WTC11 (cell line): ENCODE results near the gene NR4A3. TPM values are rescaled to one million over a fixed set of nuclear protein-coding genes. Genes with fewer than 3 reads are reported as not detected.

Experiments
- CREM ChIP-seq: sonication (generic); formaldehyde crosslinking; IDR thresholded peaks from 2 replicates; pipeline ENCODE4 v1.8.1; 2022; ENCODE audit warnings: mild to moderate bottlenecking, missing genetic modification reagents, moderate library complexity
- ELF4 ChIP-seq: sonication (generic); formaldehyde crosslinking; IDR thresholded peaks from 2 replicates; pipeline ENCODE4 v1.8.1; 2022; ENCODE audit warnings: low read depth, mild to moderate bottlenecking, moderate library complexity, missing genetic modification reagents
- EMX1 ChIP-seq: fragments of 250-450 bp; sonication (Bioruptor Pico); IDR thresholded peaks from 2 replicates; pipeline ENCODE4 v1.8.0; 2021; ENCODE audit warnings: mild to moderate bottlenecking
- FOXJ3 ChIP-seq: sonication (generic); formaldehyde crosslinking; IDR thresholded peaks from 2 replicates; pipeline ENCODE4 v1.9.0; 2021; ENCODE audit warnings: missing genetic modification reagents, mild to moderate bottlenecking, borderline replicate concordance
- HMGA2 ChIP-seq: fragments of 250-450 bp; sonication (Bioruptor Pico); IDR thresholded peaks from 2 replicates; pipeline ENCODE4 v1.4.0; 2021; ENCODE audit warnings: mild to moderate bottlenecking, moderate library complexity
- JAZF1 ChIP-seq: fragments of 250-450 bp; sonication (Bioruptor Pico); IDR thresholded peaks from 2 replicates; pipeline ENCODE4 v1.9.0; 2021; ENCODE audit warnings: moderate library complexity, mild to moderate bottlenecking, inconsistent platforms
- NFE2L1 ChIP-seq: sonication (generic); formaldehyde crosslinking; IDR thresholded peaks from 2 replicates; pipeline ENCODE4 v1.8.1; 2023; ENCODE audit warnings: missing genetic modification reagents
- NR3C1 ChIP-seq: sonication (generic); formaldehyde crosslinking; conservative IDR thresholded peaks from 2 replicates; pipeline ENCODE4 v1.8.1; 2023; ENCODE audit warnings: low read depth, mild to moderate bottlenecking, missing genetic modification reagents
- RELA ChIP-seq: sonication (generic); formaldehyde crosslinking; IDR thresholded peaks from 2 replicates; pipeline ENCODE4 v1.8.1; 2022; ENCODE audit warnings: missing genetic modification reagents, mild to moderate bottlenecking, borderline replicate concordance
- SMAD3 ChIP-seq: sonication (generic); formaldehyde crosslinking; IDR thresholded peaks from 2 replicates; pipeline ENCODE4 v1.8.0; 2022; ENCODE audit warnings: missing genetic modification reagents, mild to moderate bottlenecking, borderline replicate concordance
- TP53 ChIP-seq: sonication (generic); formaldehyde crosslinking; IDR thresholded peaks from 2 replicates; pipeline ENCODE4 v1.8.1; 2023; ENCODE audit warnings: mild to moderate bottlenecking, missing genetic modification reagents
- ZNF232 ChIP-seq: sonication (generic); formaldehyde crosslinking; IDR thresholded peaks from 2 replicates; pipeline ENCODE4 v1.8.0; 2022; ENCODE audit warnings: mild to moderate bottlenecking, missing genetic modification reagents
- total RNA-seq: library from RNA; stranded (reverse); gene quantifications from 3 replicates; pipeline ENCODE4 v1.2.3, GENCODE V29; 2021
- TF ChIP-seq, protein P1 (sequence below): sonication (generic); formaldehyde crosslinking; IDR thresholded peaks from 2 replicates; pipeline ENCODE4 v1.8.0; 2022; ENCODE audit warnings: mild to moderate bottlenecking, missing genetic modification reagents
- TF ChIP-seq, protein P2 (sequence below): sonication (generic); formaldehyde crosslinking; IDR thresholded peaks from 2 replicates; pipeline ENCODE4 v1.8.1; 2023; ENCODE audit warnings: mild to moderate bottlenecking, missing genetic modification reagents
- TF ChIP-seq, protein P3 (sequence below): sonication (generic); formaldehyde crosslinking; IDR thresholded peaks from 2 replicates; pipeline ENCODE4 v1.8.0; 2022; ENCODE audit warnings: mild to moderate bottlenecking, missing genetic modification reagents
- TF ChIP-seq, protein P4 (sequence below): sonication (generic); formaldehyde crosslinking; IDR thresholded peaks from 2 replicates; pipeline ENCODE4 v1.8.0; 2022; ENCODE audit warnings: mild to moderate bottlenecking, missing genetic modification reagents
- TF ChIP-seq, protein P5 (sequence below): fragments of 250-450 bp; sonication (Bioruptor Pico); conservative IDR thresholded peaks from 2 replicates; pipeline ENCODE4 v1.9.0; 2021; ENCODE audit warnings: mild to moderate bottlenecking
- TF ChIP-seq, protein P6 (sequence below): sonication (generic); formaldehyde crosslinking; IDR thresholded peaks from 2 replicates; pipeline ENCODE4 v1.8.1; 2022; ENCODE audit warnings: mild to moderate bottlenecking, missing genetic modification reagents, moderate library complexity, borderline replicate concordance
- TF ChIP-seq, protein P7 (sequence below): sonication (generic); formaldehyde crosslinking; IDR thresholded peaks from 2 replicates; pipeline ENCODE4 v1.8.1; 2022; ENCODE audit warnings: mild to moderate bottlenecking, moderate library complexity, missing genetic modification reagents
- TF ChIP-seq, protein P8 (sequence below): sonication (generic); formaldehyde crosslinking; IDR thresholded peaks from 2 replicates; pipeline ENCODE4 v1.8.0; 2023; ENCODE audit warnings: missing genetic modification reagents, mild to moderate bottlenecking, borderline replicate concordance
- TF ChIP-seq, protein P9 (sequence below): sonication (generic); formaldehyde crosslinking; IDR thresholded peaks from 2 replicates; pipeline ENCODE4 v1.8.1; 2023; ENCODE audit warnings: mild to moderate bottlenecking, missing genetic modification reagents, borderline replicate concordance

Gene NR4A3
- total RNA-seq, 1 experiment from 2014 or later: 0.57 TPM

DNA sequence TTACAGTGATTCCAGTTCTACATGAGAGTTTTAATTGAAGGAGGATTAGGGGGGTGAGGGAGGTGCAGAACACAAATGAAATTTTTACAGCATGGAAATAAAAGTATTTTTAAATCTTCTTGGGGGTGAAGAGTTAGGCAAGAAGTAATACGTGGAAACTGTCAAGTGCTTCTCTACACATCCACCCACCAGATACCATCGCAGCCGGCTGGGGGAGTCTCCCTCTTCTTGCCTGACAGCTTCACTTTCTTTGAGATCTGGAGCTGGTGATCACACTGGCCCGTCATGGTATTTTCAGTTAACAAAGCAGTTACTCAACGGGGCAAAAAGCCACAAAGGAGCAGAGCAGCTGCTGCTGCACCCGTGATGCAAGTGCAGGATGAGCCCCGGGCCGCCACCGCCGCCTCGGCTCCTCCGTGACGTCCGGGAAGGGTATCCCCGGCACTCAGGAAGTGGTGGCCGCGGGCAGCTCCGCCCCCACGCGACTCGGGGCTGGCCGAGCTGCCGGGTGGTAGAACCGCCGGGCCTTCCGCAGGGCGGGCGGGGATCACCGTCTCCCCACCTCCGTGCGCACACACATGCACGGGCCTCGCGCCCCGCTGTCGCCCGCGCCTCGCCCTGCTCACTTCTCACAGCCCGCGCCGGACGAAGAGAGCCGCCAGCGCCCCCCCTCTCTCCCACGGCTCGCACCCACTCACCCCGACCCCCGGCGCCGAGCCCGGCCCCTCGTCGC is 2.4 kb upstream of the NR4A3 start (continued):
- TF ChIP-seq, protein P1, sequence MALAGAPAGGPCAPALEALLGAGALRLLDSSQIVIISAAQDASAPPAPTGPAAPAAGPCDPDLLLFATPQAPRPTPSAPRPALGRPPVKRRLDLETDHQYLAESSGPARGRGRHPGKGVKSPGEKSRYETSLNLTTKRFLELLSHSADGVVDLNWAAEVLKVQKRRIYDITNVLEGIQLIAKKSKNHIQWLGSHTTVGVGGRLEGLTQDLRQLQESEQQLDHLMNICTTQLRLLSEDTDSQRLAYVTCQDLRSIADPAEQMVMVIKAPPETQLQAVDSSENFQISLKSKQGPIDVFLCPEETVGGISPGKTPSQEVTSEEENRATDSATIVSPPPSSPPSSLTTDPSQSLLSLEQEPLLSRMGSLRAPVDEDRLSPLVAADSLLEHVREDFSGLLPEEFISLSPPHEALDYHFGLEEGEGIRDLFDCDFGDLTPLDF (CRISPR knock-in tag): no peak
- TF ChIP-seq, protein P2, sequence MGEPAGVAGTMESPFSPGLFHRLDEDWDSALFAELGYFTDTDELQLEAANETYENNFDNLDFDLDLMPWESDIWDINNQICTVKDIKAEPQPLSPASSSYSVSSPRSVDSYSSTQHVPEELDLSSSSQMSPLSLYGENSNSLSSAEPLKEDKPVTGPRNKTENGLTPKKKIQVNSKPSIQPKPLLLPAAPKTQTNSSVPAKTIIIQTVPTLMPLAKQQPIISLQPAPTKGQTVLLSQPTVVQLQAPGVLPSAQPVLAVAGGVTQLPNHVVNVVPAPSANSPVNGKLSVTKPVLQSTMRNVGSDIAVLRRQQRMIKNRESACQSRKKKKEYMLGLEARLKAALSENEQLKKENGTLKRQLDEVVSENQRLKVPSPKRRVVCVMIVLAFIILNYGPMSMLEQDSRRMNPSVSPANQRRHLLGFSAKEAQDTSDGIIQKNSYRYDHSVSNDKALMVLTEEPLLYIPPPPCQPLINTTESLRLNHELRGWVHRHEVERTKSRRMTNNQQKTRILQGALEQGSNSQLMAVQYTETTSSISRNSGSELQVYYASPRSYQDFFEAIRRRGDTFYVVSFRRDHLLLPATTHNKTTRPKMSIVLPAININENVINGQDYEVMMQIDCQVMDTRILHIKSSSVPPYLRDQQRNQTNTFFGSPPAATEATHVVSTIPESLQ (CRISPR knock-in tag): no peak
- TF ChIP-seq, protein P3, sequence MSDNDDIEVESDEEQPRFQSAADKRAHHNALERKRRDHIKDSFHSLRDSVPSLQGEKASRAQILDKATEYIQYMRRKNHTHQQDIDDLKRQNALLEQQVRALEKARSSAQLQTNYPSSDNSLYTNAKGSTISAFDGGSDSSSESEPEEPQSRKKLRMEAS (CRISPR knock-in tag): peak; percentile 43; the same call in 1 of the 2 replicates
- TF ChIP-seq ELF4 (CRISPR knock-in tag) (no peak), HMGA2 (CRISPR knock-in tag) (no peak), ZNF232 (CRISPR knock-in tag) (no peak), FOXJ3 (CRISPR knock-in tag) (no peak), EMX1 (CRISPR knock-in tag) (no peak), CREM (CRISPR knock-in tag) (0 out of 2 replicates have a peak, but pooled peaks have one; percentile 34), NFE2L1 (CRISPR knock-in tag) (no peak), NR3C1 (no peak), SMAD3 (CRISPR knock-in tag) (no peak), RELA (CRISPR knock-in tag) (no peak), TP53 (CRISPR knock-in tag) (no peak), JAZF1 (CRISPR knock-in tag) (no peak)
- TF ChIP-seq, protein P4, sequence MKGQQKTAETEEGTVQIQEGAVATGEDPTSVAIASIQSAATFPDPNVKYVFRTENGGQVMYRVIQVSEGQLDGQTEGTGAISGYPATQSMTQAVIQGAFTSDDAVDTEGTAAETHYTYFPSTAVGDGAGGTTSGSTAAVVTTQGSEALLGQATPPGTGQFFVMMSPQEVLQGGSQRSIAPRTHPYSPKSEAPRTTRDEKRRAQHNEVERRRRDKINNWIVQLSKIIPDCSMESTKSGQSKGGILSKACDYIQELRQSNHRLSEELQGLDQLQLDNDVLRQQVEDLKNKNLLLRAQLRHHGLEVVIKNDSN (CRISPR knock-in tag): peak; percentile 38
- TF ChIP-seq, protein P5, sequence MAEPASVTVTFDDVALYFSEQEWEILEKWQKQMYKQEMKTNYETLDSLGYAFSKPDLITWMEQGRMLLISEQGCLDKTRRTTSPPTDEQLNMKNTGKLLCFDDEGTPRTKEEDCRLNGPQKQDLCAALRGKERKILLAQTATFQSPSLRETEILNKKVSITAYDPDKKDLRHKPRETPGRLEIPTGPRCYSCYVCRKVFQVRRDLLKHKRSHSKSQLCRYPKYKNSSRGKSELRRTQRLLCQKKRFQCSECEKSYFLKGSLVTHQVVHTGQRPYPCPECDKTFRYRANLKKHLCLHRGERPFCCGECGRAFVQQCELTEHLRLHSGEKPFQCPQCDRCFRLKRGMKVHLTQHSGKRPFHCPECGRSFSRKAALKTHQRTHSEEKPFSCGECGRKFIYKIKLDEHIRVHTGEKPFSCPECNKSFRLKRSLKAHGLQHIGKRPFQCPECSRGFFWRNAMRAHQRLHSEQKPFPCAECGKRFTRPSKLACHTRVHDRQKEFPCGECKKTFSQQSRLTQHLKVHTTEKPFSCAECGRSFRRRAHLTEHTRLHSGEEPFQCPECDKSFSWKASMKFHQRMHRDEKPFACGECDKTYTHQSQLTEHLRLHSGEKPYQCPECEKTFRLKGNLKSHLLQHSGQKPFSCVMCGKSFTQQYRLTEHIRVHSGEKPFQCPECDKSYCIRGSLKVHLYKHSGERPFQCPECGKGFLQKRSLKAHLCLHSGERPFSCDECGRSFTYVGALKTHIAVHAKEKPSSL: no peak
- TF ChIP-seq, protein P6, sequence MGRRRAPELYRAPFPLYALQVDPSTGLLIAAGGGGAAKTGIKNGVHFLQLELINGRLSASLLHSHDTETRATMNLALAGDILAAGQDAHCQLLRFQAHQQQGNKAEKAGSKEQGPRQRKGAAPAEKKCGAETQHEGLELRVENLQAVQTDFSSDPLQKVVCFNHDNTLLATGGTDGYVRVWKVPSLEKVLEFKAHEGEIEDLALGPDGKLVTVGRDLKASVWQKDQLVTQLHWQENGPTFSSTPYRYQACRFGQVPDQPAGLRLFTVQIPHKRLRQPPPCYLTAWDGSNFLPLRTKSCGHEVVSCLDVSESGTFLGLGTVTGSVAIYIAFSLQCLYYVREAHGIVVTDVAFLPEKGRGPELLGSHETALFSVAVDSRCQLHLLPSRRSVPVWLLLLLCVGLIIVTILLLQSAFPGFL: no peak
- TF ChIP-seq, protein P7, sequence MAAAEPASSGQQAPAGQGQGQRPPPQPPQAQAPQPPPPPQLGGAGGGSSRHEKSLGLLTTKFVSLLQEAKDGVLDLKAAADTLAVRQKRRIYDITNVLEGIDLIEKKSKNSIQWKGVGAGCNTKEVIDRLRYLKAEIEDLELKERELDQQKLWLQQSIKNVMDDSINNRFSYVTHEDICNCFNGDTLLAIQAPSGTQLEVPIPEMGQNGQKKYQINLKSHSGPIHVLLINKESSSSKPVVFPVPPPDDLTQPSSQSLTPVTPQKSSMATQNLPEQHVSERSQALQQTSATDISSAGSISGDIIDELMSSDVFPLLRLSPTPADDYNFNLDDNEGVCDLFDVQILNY (CRISPR knock-in tag): no peak
- TF ChIP-seq, protein P8, sequence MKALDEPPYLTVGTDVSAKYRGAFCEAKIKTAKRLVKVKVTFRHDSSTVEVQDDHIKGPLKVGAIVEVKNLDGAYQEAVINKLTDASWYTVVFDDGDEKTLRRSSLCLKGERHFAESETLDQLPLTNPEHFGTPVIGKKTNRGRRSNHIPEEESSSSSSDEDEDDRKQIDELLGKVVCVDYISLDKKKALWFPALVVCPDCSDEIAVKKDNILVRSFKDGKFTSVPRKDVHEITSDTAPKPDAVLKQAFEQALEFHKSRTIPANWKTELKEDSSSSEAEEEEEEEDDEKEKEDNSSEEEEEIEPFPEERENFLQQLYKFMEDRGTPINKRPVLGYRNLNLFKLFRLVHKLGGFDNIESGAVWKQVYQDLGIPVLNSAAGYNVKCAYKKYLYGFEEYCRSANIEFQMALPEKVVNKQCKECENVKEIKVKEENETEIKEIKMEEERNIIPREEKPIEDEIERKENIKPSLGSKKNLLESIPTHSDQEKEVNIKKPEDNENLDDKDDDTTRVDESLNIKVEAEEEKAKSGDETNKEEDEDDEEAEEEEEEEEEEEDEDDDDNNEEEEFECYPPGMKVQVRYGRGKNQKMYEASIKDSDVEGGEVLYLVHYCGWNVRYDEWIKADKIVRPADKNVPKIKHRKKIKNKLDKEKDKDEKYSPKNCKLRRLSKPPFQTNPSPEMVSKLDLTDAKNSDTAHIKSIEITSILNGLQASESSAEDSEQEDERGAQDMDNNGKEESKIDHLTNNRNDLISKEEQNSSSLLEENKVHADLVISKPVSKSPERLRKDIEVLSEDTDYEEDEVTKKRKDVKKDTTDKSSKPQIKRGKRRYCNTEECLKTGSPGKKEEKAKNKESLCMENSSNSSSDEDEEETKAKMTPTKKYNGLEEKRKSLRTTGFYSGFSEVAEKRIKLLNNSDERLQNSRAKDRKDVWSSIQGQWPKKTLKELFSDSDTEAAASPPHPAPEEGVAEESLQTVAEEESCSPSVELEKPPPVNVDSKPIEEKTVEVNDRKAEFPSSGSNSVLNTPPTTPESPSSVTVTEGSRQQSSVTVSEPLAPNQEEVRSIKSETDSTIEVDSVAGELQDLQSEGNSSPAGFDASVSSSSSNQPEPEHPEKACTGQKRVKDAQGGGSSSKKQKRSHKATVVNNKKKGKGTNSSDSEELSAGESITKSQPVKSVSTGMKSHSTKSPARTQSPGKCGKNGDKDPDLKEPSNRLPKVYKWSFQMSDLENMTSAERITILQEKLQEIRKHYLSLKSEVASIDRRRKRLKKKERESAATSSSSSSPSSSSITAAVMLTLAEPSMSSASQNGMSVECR (CRISPR knock-in tag): no peak
- TF ChIP-seq, protein P9, sequence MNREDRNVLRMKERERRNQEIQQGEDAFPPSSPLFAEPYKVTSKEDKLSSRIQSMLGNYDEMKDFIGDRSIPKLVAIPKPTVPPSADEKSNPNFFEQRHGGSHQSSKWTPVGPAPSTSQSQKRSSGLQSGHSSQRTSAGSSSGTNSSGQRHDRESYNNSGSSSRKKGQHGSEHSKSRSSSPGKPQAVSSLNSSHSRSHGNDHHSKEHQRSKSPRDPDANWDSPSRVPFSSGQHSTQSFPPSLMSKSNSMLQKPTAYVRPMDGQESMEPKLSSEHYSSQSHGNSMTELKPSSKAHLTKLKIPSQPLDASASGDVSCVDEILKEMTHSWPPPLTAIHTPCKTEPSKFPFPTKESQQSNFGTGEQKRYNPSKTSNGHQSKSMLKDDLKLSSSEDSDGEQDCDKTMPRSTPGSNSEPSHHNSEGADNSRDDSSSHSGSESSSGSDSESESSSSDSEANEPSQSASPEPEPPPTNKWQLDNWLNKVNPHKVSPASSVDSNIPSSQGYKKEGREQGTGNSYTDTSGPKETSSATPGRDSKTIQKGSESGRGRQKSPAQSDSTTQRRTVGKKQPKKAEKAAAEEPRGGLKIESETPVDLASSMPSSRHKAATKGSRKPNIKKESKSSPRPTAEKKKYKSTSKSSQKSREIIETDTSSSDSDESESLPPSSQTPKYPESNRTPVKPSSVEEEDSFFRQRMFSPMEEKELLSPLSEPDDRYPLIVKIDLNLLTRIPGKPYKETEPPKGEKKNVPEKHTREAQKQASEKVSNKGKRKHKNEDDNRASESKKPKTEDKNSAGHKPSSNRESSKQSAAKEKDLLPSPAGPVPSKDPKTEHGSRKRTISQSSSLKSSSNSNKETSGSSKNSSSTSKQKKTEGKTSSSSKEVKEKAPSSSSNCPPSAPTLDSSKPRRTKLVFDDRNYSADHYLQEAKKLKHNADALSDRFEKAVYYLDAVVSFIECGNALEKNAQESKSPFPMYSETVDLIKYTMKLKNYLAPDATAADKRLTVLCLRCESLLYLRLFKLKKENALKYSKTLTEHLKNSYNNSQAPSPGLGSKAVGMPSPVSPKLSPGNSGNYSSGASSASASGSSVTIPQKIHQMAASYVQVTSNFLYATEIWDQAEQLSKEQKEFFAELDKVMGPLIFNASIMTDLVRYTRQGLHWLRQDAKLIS (CRISPR knock-in tag): no peak
